ENCODE results near the gene SPR. TPM values are rescaled to one million over a fixed set of nuclear protein-coding genes. Genes with fewer than 3 reads are reported as not detected.

SPR gene
- total RNA-seq, 4 donors from 2014 or later = 8.0 to 20.3 (median 15.0) TPM

- TF ChIP-seq CTCF (IDR thresholded peaks at IDR 0.05) (no peak), POLR2A (IDR thresholded peaks at IDR 0.05) (no peak)
- no peak for DNase-seq (ENCODE audit: low spot score in 2 of 2)
- 86 to 92% methylated on average over 5 of the region's 5 CpGs for WGBS, 2 donors
- intact Hi-C loops (cut with DNase I; ENCODE audit: low total_unique reads) = no loop called here
- H3K4me3 ChIP-seq (ENCODE audit: low read depth, poor library complexity, severe bottlenecking) = no peak overlapping the region
Observed at GRCh38 chr2:72933207-72933606, 46.0 kb downstream of the SPR start.

- WGBS, 2 donors = 88 to 89% methylated on average over 12 of the region's 12 CpGs
- intact Hi-C loops (cut with DNase I; ENCODE audit: low total_unique reads) = no loop called here
- no peak for TF ChIP-seq CTCF (IDR thresholded peaks at IDR 0.05)
- TF ChIP-seq POLR2A (IDR thresholded peaks at IDR 0.05) = no peak
- H3K4me3 ChIP-seq (ENCODE audit: low read depth, poor library complexity, severe bottlenecking) = no peak overlapping the region
- DNase-seq (ENCODE audit: low spot score in 2 of 2) = no peak
Observed at GRCh38 chr2:72933646-72934151, 46.5 kb downstream of the SPR start.

- intact Hi-C loops (cut with DNase I; ENCODE audit: low total_unique reads) = no loop called here
- TF ChIP-seq POLR2A (IDR thresholded peaks at IDR 0.05) = no peak
- H3K4me3 ChIP-seq (ENCODE audit: low read depth, poor library complexity, severe bottlenecking) = no peak overlapping the region
- no peak for DNase-seq (ENCODE audit: low spot score in 2 of 2)
- 59 to 73% methylated on average over 14 of the region's 14 CpGs for WGBS, 2 donors
Observed at GRCh38 chr2:72934683-72935610, 47.7 kb downstream of the SPR start.

GRCh38 chr2:72935611-72935957 lies 48.4 kb downstream of the SPR start:
- H3K4me3 ChIP-seq (ENCODE audit: low read depth, poor library complexity, severe bottlenecking) = no peak overlapping the region
- 92 to 93% methylated on average over 2 of the region's 2 CpGs for WGBS, 2 donors
- intact Hi-C loops (cut with DNase I; ENCODE audit: low total_unique reads) = no loop called here
- TF ChIP-seq POLR2A (IDR thresholded peaks at IDR 0.05) (no peak), CTCF (IDR thresholded peaks at IDR 0.05) (no peak)
- DNase-seq (ENCODE audit: low spot score in 2 of 2) = no peak

- intact Hi-C loops (cut with DNase I; ENCODE audit: low total_unique reads) = no loop called here
- DNase-seq (ENCODE audit: low spot score in 2 of 2) = no peak
- no peak for TF ChIP-seq CTCF (IDR thresholded peaks at IDR 0.05)
- TF ChIP-seq POLR2A (IDR thresholded peaks at IDR 0.05) = no peak
- 38 to 52% methylated on average over 16 to 19 of the region's 19 CpGs for WGBS, 2 donors
- H3K4me3 ChIP-seq (ENCODE audit: low read depth, poor library complexity, severe bottlenecking) = no peak overlapping the region
Observed at GRCh38 chr2:72936660-72937355, 49.6 kb downstream of the SPR start.

GRCh38 chr2:72937356-72937669 lies 50.1 kb downstream of the SPR start:
- TF ChIP-seq POLR2A (IDR thresholded peaks at IDR 0.05) (no peak), CTCF (IDR thresholded peaks at IDR 0.05) (no peak)
- WGBS, 2 donors = 40 to 54% methylated on average over 13 to 15 of the region's 15 CpGs
- no peak overlapping the region for H3K4me3 ChIP-seq (ENCODE audit: low read depth, poor library complexity, severe bottlenecking)
- DNase-seq (ENCODE audit: low spot score in 2 of 2) = no peak
- intact Hi-C loops (cut with DNase I; ENCODE audit: low total_unique reads) = no loop called here
